ENCODE data around the gene BEAN1.
A peak's percentile ranks its signal among the peaks of the same experiment; 100 is the strongest.

Gene BEAN1

GRCh38 chr16:66515596-66516508, 88.8 kb downstream of the BEAN1 start:
- in situ Hi-C loops (cut with HindIII; ENCODE audit: low sequenced_read_pairs): no loop called here
- peak; percentile 59 for TF ChIP-seq CTCF (IDR thresholded peaks at IDR 0.05; ENCODE audit: low read depth, low read length)
- no peak overlapping the region for H3K4me3 ChIP-seq (ENCODE audit: low read depth, low read length)
- peak; percentile 69 for DNase-seq (ENCODE audit: low read depth, low spot score)

GRCh38 chr16:66516509-66516807, 89.4 kb downstream of the BEAN1 start:
- no peak overlapping the region for H3K4me3 ChIP-seq (ENCODE audit: low read depth, low read length)
- in situ Hi-C loops (cut with HindIII; ENCODE audit: low sequenced_read_pairs): no loop called here
- no peak for DNase-seq (ENCODE audit: low read depth, low spot score)
- TF ChIP-seq CTCF (IDR thresholded peaks at IDR 0.05; ENCODE audit: low read depth, low read length): no peak

GRCh38 chr16:66516808-66517585, 89.9 kb downstream of the BEAN1 start:
- DNase-seq (ENCODE audit: low read depth, low spot score): peak; percentile 98
- no peak for TF ChIP-seq CTCF (IDR thresholded peaks at IDR 0.05; ENCODE audit: low read depth, low read length)
- in situ Hi-C loops (cut with HindIII; ENCODE audit: low sequenced_read_pairs): no loop called here
- no peak overlapping the region for H3K4me3 ChIP-seq (ENCODE audit: low read depth, low read length)

GRCh38 chr16:66517586-66518263, 90.6 kb downstream of the BEAN1 start:
- no peak for TF ChIP-seq CTCF (IDR thresholded peaks at IDR 0.05; ENCODE audit: low read depth, low read length)
- DNase-seq (ENCODE audit: low read depth, low spot score): no peak
- H3K4me3 ChIP-seq (ENCODE audit: low read depth, low read length): no peak overlapping the region
- in situ Hi-C loops (cut with HindIII; ENCODE audit: low sequenced_read_pairs): no loop called here

GRCh38 chr16:66519482-66520373, 92.6 kb downstream of the BEAN1 start:
- TF ChIP-seq CTCF (IDR thresholded peaks at IDR 0.05; ENCODE audit: low read depth, low read length): no peak
- no peak overlapping the region for H3K4me3 ChIP-seq (ENCODE audit: low read depth, low read length)
- no peak for DNase-seq (ENCODE audit: low read depth, low spot score)
- in situ Hi-C loops (cut with HindIII; ENCODE audit: low sequenced_read_pairs): no loop called here
